Effector CD8-positive, alpha-beta T cell (primary cell): Measurements from ENCODE around the gene GSTP1.
"Not testable (repeated sequence)": the region's sequence is repeated elsewhere in the genome, so short reads cannot be mapped to it uniquely, and the experiment has no call there.

Source experiments
- DNase-seq: peaks from one replicate; lab custom pipeline; 2025; lab: John Stamatoyannopoulos, UW

Gene GSTP1

DNA sequence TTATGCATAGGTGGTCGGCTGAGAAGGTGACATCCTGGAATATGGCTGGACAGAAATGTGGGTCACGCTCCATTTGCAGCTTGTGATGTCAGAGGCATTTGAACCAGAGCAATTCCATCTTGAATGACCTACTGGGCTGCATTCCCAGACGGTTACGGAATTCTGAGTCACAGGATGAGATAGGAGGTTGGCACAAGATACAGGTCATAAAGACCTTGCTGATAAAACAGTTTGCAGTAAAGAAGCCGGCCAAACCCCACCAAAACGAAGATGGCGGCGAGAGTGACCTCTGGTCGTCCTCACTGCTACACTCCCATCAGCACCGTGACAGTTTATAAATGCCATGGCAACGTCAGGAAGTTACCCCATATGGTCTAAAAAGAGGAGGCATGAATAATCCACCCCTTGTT, 19.9 kb upstream of the GSTP1 start:
- DNase-seq, result not testable (repeated sequence)

DNA sequence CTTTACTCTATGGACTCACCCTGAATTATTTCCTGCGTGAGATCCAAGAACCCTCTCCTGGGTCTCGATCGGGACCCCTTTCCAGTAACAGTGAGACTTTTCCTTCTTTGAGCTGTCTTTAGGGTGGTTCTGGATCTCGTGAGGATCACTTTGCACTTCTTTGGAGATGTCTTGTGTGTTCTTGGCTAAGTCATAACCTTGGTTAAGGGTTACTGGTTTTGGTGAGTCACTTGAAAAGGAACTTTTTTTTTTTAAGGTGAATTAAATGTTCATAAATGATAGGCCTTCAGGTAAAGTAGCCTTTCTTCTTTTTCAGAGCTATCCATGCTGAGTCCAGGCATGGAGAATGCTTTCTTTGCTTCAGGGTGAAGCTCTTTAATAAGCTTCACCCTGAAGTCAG, 19.4 kb upstream of the GSTP1 start:
- DNase-seq, result no peak

- DNase-seq, result no peak
These were observed 12.2 kb upstream of the GSTP1 start for GRCh38 chr11:67571443-67571842.

DNA sequence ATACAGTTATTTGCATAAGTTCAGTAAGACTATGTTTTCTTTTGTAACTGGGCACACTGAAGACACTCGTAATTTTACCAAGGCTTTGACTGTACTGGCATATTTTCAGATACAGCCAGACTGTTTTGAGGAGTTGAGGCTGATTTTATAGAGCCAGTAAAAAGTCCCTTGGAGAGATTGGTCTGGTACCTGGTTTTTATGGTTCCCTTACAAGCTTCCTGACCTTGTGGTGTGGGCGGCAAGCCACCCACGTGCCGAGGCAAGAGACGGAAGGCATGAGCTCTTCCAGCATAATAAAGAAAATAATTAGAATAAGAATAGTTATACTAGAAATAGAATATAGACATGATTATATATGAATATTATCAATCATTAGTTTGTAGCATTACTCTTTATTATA, 11.3 kb upstream of the GSTP1 start:
- DNase-seq, result no peak

DNA sequence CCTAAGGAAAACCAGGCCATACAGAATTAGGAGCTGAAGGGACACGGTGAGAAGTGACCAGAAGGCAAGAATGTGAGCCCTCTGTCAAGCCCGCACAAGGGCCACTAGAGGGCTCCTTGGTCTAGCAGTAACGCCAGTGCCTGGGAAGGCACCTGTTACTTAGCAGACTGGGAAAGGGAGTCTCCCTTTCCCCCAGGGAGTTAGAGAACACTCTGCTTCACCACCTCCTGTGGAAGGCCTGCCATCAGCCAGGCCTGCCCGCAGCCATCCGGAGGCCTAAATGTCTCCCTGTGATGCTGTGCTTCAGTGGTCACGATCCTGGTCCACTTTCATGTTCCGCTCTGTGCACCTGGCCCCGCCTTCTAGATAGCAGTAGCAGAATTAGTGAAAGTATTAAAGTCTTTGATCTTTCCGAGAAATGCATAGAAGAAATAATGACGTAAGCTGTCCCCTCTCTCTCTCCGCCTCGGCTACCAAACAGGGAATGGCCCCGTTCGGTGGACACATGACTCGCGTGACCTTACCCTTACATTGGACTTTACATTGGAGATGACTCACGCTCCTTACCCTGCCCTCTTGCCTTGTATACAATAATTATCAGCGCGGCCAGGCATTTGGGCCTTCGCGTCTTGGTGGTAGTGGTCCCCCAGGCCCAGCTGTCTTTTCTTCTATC, 10.7 kb upstream of the GSTP1 start:
- DNase-seq, result no peak

DNA sequence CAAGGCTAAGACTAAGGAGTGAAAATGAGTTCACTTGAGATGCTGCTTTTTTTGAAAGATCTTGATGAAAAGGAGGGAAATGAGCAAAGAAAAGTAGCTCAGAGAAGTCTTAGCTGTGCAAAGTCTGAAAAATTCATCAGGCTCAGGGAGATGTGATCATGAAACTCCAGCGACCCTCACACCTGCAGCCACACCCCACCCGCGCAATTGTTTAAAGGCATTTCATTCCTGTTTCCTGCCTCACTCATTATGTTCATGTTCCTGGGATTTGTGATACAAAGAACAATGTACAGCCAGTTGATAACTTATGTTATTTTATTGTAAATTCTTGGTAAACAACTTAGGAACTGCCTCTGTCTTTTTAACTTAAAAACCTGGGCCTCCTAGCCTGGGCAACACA, 8.7 kb upstream of the GSTP1 start:
- no peak for DNase-seq

GRCh38 chr11:67576735-67577475, 6.7 kb upstream of the GSTP1 start:
- DNase-seq, result no peak

DNA sequence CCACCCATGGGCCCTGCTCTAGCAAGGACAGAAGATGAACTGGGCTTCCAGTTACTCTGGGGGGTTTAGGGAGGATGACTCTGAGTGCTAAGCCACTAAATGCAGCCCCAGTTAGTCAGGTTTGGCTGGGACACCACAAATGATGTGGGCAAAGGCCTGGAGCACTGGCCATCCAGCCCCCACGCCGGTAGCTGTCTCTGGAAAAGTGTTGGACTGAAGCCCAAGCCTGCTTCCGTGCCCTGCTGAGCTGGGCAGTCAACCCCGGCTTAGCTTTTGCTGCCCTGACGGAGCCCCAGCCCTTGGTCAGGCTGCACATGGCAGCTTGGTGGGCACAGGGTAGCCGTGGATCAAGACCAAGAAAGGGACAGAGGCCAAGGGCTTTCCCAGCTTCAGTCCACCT, 5.7 kb upstream of the GSTP1 start:
- no peak for DNase-seq

DNA sequence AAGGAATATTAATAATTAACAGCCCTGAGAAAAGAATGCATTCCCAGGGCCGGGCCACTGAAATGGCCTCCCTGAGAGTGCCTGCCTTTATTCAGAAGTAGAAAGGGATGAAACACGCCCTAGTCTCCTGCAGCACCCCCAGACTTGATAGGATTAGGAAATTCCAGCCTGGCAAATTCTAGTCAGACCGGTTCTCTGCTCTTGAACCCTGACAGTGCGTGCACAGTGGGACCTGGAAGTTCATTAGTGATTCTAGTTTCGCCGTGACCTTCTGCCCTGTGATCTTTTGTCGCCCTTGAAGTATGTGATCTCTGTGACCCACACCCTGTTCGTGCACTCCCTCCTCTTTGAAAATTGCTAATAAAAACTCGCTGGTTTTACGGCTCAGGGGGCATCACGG, 2.1 kb upstream of the GSTP1 start:
- DNase-seq, result no peak

GRCh38 chr11:67582011-67582410, 1.6 kb upstream of the GSTP1 start:
- no peak for DNase-seq

GRCh38 chr11:67584205-67584880, 731 bp downstream of the GSTP1 start:
- DNase-seq, result peak; percentile 17

GRCh38 chr11:67584881-67585873, 1.6 kb downstream of the GSTP1 start:
- no peak for DNase-seq

DNA sequence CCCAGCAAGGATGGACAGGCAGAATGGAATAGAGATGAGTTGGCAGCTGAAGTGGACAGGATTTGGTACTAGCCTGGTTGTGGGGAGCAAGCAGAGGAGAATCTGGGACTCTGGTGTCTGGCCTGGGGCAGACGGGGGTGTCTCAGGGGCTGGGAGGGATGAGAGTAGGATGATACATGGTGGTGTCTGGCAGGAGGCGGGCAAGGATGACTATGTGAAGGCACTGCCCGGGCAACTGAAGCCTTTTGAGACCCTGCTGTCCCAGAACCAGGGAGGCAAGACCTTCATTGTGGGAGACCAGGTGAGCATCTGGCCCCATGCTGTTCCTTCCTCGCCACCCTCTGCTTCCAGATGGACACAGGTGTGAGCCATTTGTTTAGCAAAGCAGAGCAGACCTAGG, 2.3 kb downstream of the GSTP1 start:
- DNase-seq, result no peak

- no peak for DNase-seq
These were observed 3.1 kb downstream of the GSTP1 start for GRCh38 chr11:67586568-67587250.

DNA sequence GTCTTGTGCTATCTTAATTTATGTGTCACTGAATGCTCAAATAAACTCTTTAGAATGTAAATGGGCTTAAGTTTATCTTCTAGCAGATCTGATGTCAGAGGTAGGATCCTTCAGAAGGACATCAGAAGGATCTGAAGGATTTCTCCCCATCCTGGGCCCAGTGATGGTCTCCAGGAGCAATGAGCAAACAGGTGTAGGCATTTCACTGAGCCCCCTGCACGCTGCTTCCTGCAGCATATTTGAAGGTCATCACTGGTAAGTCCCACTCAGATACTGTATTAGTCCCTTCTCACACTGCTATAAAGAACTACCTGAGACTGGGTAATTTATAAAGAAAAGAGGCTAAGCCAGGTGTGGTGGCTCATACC, 4.5 kb downstream of the GSTP1 start:
- DNase-seq, result no peak

- not testable (repeated sequence) for DNase-seq
These were observed 5.3 kb downstream of the GSTP1 start for GRCh38 chr11:67588899-67589415.

- no peak for DNase-seq
These were observed 9.4 kb downstream of the GSTP1 start for GRCh38 chr11:67592880-67593564.

DNA sequence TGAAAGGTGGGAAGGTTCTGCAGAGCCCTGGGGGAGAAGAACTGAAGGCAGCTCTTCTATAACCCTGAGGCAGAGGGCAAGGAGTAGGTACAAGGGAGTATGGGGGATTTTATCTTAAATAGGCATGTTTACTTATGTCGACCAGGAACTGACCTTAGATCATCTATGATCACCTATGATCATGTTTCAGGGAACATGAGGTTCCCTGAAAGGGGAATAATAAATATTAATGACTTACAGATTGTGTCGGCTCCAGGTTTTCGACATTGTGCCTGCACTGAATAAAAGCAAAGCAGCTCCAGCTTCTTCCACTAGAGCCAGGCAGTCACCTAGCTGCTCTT, 9.9 kb downstream of the GSTP1 start:
- no peak for DNase-seq

DNA sequence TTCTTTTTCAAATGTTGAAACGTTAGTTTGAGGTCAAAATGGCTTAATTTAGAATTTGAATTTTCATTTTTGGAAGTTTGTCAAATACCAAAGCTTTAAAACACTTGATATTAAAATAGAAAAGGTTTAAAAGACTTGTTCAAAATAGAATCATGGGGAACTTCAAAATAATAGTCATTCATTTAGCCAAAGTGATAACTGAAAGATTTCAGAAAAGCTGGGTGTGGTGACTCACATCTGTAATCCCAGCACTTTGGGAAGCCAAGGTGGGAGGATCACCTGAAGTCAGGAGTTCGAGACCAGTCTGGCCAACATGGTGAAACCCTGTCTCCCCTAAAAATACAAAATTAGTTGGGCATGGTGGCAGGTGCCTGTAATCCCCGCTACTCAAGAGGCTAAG, 10.9 kb downstream of the GSTP1 start:
- no peak for DNase-seq

GRCh38 chr11:67596753-67597300, 13.2 kb downstream of the GSTP1 start:
- DNase-seq, result no peak
